A673 (cell line): ENCODE measurements around the gene ASTL.

Source experiments
- EZH2 ChIP-seq: fragments of 200-600 bp; sonication (generic); IDR thresholded peaks from 2 replicates; pipeline ENCODE4 v1.6.1; 2017; ENCODE audit warnings: borderline replicate concordance, low read depth, mild to moderate bottlenecking, mixed read lengths, antibody characterized with exemption, low read length; ENCODE audit not compliant: poor library complexity, severe bottlenecking
- TF ChIP-seq, protein P1 (sequence below): fragments of 300-800, 200-600 bp; sonication (generic); conservative IDR thresholded peaks from 2 replicates; pipeline ENCODE4 v1.5.1; 2017; ENCODE audit warnings: low read depth, mild to moderate bottlenecking, antibody characterized with exemption, low read length, moderate library complexity, mixed read lengths

GRCh38 chr2:96108151-96108540, 30.2 kb downstream of the ASTL start:
- TF ChIP-seq, protein P1, sequence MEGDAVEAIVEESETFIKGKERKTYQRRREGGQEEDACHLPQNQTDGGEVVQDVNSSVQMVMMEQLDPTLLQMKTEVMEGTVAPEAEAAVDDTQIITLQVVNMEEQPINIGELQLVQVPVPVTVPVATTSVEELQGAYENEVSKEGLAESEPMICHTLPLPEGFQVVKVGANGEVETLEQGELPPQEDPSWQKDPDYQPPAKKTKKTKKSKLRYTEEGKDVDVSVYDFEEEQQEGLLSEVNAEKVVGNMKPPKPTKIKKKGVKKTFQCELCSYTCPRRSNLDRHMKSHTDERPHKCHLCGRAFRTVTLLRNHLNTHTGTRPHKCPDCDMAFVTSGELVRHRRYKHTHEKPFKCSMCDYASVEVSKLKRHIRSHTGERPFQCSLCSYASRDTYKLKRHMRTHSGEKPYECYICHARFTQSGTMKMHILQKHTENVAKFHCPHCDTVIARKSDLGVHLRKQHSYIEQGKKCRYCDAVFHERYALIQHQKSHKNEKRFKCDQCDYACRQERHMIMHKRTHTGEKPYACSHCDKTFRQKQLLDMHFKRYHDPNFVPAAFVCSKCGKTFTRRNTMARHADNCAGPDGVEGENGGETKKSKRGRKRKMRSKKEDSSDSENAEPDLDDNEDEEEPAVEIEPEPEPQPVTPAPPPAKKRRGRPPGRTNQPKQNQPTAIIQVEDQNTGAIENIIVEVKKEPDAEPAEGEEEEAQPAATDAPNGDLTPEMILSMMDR, result no peak
- no peak for TF ChIP-seq EZH2
